T-helper 17 cell (primary cell): ENCODE results near the gene ZNF678. TPM values are rescaled to one million over a fixed set of nuclear protein-coding genes. Genes with fewer than 3 reads are reported as not detected.

Experiments
- ATAC-seq: fragments of 150-1000 bp; cut with Tn5 transposase; 2 replicates; pipeline ENCODE4 v1.10.0; 2021; ENCODE audit warnings: mild to moderate bottlenecking, moderate library complexity
- DNase-seq, 3 donors: peaks; one replicate each; pipeline versions ENCODE4 v3.0.0 to v3.0.0-alpha.2; 2020 to 2021
- H3K9me3 ChIP-seq: one replicate; pipeline ENCODE4 v1.7.0; 2013; ENCODE audit warnings: low read length, mild to moderate bottlenecking; ENCODE audit not compliant: control insufficient read depth, poor library complexity, severe bottlenecking
- H3K27ac Mint-ChIP-seq: one replicate; pipeline ENCODE4 v1.8.0; 2022; ENCODE audit warnings: mild to moderate bottlenecking, moderate library complexity, mixed read lengths
- H3K27me3 Mint-ChIP-seq: one replicate; pipeline ENCODE4 v1.8.0; 2022; ENCODE audit warnings: mixed read lengths
- H3K36me3 Mint-ChIP-seq: one replicate; pipeline ENCODE4 v1.8.0; 2022; ENCODE audit warnings: low read depth, mixed read lengths
- H3K4me1 Mint-ChIP-seq: one replicate; pipeline ENCODE4 v1.8.0; 2022; ENCODE audit warnings: mild to moderate bottlenecking, mixed read lengths
- H3K4me3 Mint-ChIP-seq: one replicate; pipeline ENCODE4 v1.8.0; 2022; ENCODE audit warnings: mild to moderate bottlenecking, moderate library complexity, mixed read lengths
- total RNA-seq, 4 donors: library from RNA in 2 of 4; stranded (reverse) in 2 of 4; gene quantifications; one replicate each; pipeline ENCODE4 v1.2.3 and lab custom pipeline; 2022 to 2026

The ZNF678 gene
- total RNA-seq, 2 donors from 2014 or later: 5.5 to 7.3 TPM

GRCh38 chr1:227725046-227725445, 161.7 kb downstream of the ZNF678 start:
- Mint-ChIP-seq H3K27me3 (no peaks in the 10 kb centered on the region), H3K27ac (no peak overlapping the region), H3K4me3 (no peak overlapping the region), H3K4me1 (peaks cover 9% of the 10 kb centered on the region), H3K36me3 (no peaks in the 10 kb centered on the region)
- peaks cover 2% of the 10 kb centered on the region for H3K9me3 ChIP-seq
- ATAC-seq (no peak), DNase-seq (no peak)

GRCh38 chr1:227726318-227726717, 163.0 kb downstream of the ZNF678 start:
- H3K4me3 Mint-ChIP-seq: no peak overlapping the region
- no peaks in the 10 kb centered on the region for H3K36me3 Mint-ChIP-seq
- DNase-seq (no peak), ATAC-seq (no peak)
- H3K4me1 Mint-ChIP-seq: peaks cover 13% of the 10 kb centered on the region
- no peak overlapping the region for H3K27ac Mint-ChIP-seq
- no peaks in the 10 kb centered on the region for H3K27me3 Mint-ChIP-seq
- H3K9me3 ChIP-seq: no peaks in the 10 kb centered on the region

Other genes with a start within 250 kb of the ZNF678 start
- gene CDC42BPA, start 245.1 kb upstream of the ZNF678 start, total RNA-seq: 1 to 10 TPM; 1.2 to 2.5 TPM
- 10 to 100 TPM in 1 of 2 donors, 1 to 10 TPM in 1; 6.8 to 11.2 TPM for gene JMJD4, start 171.7 kb downstream of the ZNF678 start, total RNA-seq
- 10 to 100 TPM; 20.4 to 23.6 TPM for gene SNAP47, start 171.9 kb downstream of the ZNF678 start, total RNA-seq